ENCODE measurements around the gene MKLN1.
A peak's percentile ranks its signal among the peaks of the same experiment; 100 is the strongest.
"Not testable (repeated sequence)": the region's sequence is repeated elsewhere in the genome, so short reads cannot be mapped to it uniquely, and the experiment has no call there.

Gene MKLN1

DNA sequence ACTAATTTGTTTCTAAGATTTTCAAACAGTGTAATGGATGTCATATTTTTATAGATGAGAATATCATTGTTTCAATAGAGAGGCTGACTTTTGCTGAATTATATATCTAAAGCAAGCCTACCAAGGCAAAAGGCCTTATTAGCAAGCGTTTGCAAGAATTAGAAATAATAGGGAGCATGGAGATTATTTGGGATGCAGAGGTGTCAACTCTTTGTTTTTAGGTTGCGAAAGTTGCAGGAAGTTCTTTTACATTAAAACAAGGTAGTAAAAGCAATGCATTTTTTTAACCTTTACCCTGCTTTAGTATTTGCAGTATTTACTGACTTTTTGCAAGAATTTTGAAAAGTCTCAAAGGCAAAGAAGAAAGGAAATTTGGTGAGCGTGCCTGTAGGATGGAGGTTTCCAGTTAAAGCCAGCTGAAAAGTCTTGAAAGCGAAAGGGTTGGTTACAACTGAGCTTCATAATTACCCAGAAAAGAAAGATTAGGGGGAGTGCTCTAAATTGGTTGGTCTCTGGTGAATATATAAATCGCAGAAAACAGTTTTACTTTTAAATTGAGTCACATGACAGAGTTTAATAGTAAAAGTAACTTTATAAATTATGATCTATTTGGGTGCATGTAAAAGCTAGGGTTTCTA, 81.6 kb downstream of the MKLN1 start:
- Histone ChIP-seq H3K4me3 (ENCODE audit: severe bottlenecking) (no peak overlapping the region), H3K9me3 (ENCODE audit: severe bottlenecking) (no peaks in the 10 kb centered on the region), H3K36me3 (ENCODE audit: low read depth) (peaks cover 35% of the 10 kb centered on the region), H3K27ac (ENCODE audit: poor library complexity, severe bottlenecking) (no peak overlapping the region), H3K27me3 (ENCODE audit: insufficient read depth, poor library complexity, severe bottlenecking) (no peaks in the 10 kb centered on the region), H3K4me1 (ENCODE audit: insufficient read depth, poor library complexity, severe bottlenecking) (no peaks in the 10 kb centered on the region)
- no peak for DNase-seq (ENCODE audit: low spot score)
- no peak for ATAC-seq (ENCODE audit: low read depth)
- TF ChIP-seq CTCF (IDR thresholded peaks at IDR 0.05; ENCODE audit: poor library complexity, severe bottlenecking), result no peak

DNA sequence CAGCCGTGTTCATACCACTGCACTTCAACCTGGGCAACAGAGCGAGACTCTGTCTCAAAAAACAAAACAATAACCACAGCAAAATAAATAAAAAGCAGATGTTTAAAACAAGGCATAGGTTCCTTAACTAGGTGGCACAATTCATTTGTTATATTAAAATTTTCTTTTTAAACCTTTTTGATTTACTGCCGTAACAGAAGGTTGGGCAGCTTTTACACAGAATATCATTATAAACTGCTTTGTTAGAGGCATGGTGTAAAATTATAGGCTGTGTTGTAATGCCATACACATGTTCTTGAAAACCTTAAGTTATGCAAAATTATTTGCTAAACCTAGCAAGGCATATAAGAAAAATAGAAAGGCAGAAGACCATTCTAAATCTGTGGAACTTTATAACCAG, 84.4 kb downstream of the MKLN1 start:
- DNase-seq (ENCODE audit: low spot score) (no peak), ATAC-seq (ENCODE audit: low read depth) (no peak)
- no peak for TF ChIP-seq CTCF (IDR thresholded peaks at IDR 0.05; ENCODE audit: poor library complexity, severe bottlenecking)
- H3K4me3 ChIP-seq (ENCODE audit: severe bottlenecking), result no peak overlapping the region
- no peak overlapping the region for H3K27ac ChIP-seq (ENCODE audit: poor library complexity, severe bottlenecking)
- H3K4me1 ChIP-seq (ENCODE audit: insufficient read depth, poor library complexity, severe bottlenecking), result no peaks in the 10 kb centered on the region
- H3K9me3 ChIP-seq (ENCODE audit: severe bottlenecking), result no peaks in the 10 kb centered on the region
- peaks cover 51% of the 10 kb centered on the region for H3K36me3 ChIP-seq (ENCODE audit: low read depth)
- no peaks in the 10 kb centered on the region for H3K27me3 ChIP-seq (ENCODE audit: insufficient read depth, poor library complexity, severe bottlenecking)

DNA sequence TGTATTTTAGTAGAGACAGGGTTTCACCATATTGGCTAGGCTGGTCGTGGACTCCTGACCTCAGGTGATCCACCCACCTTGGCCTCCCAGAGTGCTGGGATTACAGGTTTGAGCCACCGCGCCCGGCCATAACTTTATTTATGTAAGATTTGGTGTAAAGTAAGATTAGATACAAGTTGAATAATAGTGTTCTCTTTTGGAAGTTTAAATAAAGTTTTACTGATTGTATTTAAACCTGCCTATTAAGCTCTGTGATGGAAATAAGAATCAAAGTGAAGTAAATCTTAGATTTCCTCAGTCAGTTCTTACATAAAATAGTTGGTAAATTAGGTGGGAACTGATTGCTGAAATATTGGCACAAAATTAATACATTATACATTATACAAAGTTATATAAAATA, 86.0 kb downstream of the MKLN1 start:
- peaks cover 4% of the 10 kb centered on the region for H3K4me1 ChIP-seq (ENCODE audit: insufficient read depth, poor library complexity, severe bottlenecking)
- H3K36me3 ChIP-seq (ENCODE audit: low read depth), result peaks cover 46% of the 10 kb centered on the region
- H3K27ac ChIP-seq (ENCODE audit: poor library complexity, severe bottlenecking), result no peak overlapping the region
- no peak for ATAC-seq (ENCODE audit: low read depth)
- no peaks in the 10 kb centered on the region for H3K9me3 ChIP-seq (ENCODE audit: severe bottlenecking)
- DNase-seq (ENCODE audit: low spot score), result no peak
- no peaks in the 10 kb centered on the region for H3K27me3 ChIP-seq (ENCODE audit: insufficient read depth, poor library complexity, severe bottlenecking)
- no peak for TF ChIP-seq CTCF (IDR thresholded peaks at IDR 0.05; ENCODE audit: poor library complexity, severe bottlenecking)
- H3K4me3 ChIP-seq (ENCODE audit: severe bottlenecking), result no peak overlapping the region

DNA sequence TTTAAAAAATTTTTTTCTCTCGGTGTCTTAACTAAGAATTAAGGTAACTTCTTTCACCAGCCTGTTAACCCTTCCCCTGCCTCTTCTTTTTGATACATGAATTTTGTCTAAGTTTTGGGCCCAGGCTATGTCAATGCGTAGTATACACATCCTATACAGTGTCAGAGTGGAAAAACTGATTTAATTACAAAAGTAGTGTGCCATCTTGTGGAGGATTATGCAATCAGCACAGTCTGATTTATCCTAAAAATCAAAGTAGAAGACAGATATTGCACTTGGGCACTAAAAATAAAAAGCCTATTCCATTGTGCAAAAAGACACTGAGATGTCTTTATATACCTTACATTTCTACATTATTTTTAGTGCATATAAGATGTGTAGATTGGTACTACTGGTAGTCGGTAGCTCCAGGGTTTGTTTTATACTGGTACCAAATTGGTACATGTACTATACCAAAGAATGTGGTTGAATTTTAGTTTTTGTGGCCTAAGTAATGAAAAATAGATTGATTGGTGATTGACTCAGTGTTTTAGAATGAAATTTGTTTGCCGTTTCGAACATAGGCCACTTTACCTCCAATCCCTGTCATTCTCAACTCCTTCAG, 96.6 kb downstream of the MKLN1 start:
- H3K4me3 ChIP-seq (ENCODE audit: severe bottlenecking), result no peak overlapping the region
- no peaks in the 10 kb centered on the region for H3K9me3 ChIP-seq (ENCODE audit: severe bottlenecking)
- H3K27me3 ChIP-seq (ENCODE audit: insufficient read depth, poor library complexity, severe bottlenecking), result no peaks in the 10 kb centered on the region
- no peak for DNase-seq (ENCODE audit: low spot score)
- no peaks in the 10 kb centered on the region for H3K4me1 ChIP-seq (ENCODE audit: insufficient read depth, poor library complexity, severe bottlenecking)
- TF ChIP-seq CTCF (IDR thresholded peaks at IDR 0.05; ENCODE audit: poor library complexity, severe bottlenecking), result peak; percentile 75
- H3K36me3 ChIP-seq (ENCODE audit: low read depth), result peaks cover 20% of the 10 kb centered on the region
- H3K27ac ChIP-seq (ENCODE audit: poor library complexity, severe bottlenecking), result no peak overlapping the region
- ATAC-seq (ENCODE audit: low read depth), result peak; percentile 66

GRCh38 chr7:131425992-131426391, 98.3 kb downstream of the MKLN1 start:
- DNase-seq (ENCODE audit: low spot score), result no peak

GRCh38 chr7:131430826-131431225, 103.2 kb downstream of the MKLN1 start:
- H3K27ac ChIP-seq (ENCODE audit: poor library complexity, severe bottlenecking); ATAC-seq (ENCODE audit: low read depth); H3K27me3 ChIP-seq (ENCODE audit: insufficient read depth, poor library complexity, severe bottlenecking); DNase-seq (ENCODE audit: low spot score); H3K4me1 ChIP-seq (ENCODE audit: insufficient read depth, poor library complexity, severe bottlenecking); H3K4me3 ChIP-seq (ENCODE audit: severe bottlenecking); H3K9me3 ChIP-seq (ENCODE audit: severe bottlenecking): not testable (repeated sequence)
- peaks cover 45% of the 10 kb centered on the region for H3K36me3 ChIP-seq (ENCODE audit: low read depth)

More at GRCh38 chr7:131425992-131426391, 98.3 kb downstream of the MKLN1 start:
- no peak for TF ChIP-seq CTCF (IDR thresholded peaks at IDR 0.05; ENCODE audit: poor library complexity, severe bottlenecking)
- Histone ChIP-seq H3K4me3 (ENCODE audit: severe bottlenecking) (no peak overlapping the region), H3K27me3 (ENCODE audit: insufficient read depth, poor library complexity, severe bottlenecking) (no peaks in the 10 kb centered on the region), H3K4me1 (ENCODE audit: insufficient read depth, poor library complexity, severe bottlenecking) (peaks cover 5% of the 10 kb centered on the region), H3K36me3 (ENCODE audit: low read depth) (peaks cover 29% of the 10 kb centered on the region), H3K27ac (ENCODE audit: poor library complexity, severe bottlenecking) (no peak overlapping the region), H3K9me3 (ENCODE audit: severe bottlenecking) (no peaks in the 10 kb centered on the region)
- ATAC-seq (ENCODE audit: low read depth), result no peak

Data from RWPE2 (cell line).